ENCODE measurements around the gene PPP4C.

PPP4C gene

DNA sequence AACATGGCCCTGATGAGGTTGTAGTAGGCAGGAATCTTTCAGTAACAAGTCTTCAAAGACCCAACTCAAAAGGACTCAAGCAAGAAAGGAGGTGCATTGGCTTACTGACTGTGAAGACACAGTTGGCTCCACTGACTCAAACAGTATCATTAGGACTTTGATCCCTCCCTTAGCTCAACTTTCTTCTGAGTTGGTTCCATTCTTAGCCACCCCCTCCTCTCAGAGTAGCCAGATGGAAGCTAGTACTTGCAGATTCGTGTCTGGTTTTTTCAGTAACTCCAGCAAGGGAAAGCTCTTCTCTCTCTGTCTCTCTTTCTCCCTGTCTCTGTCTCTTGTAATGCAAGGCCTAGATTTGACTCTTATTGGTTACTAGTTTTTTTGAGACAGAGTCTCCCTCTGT is 52.2 kb downstream of the PPP4C start:
- Histone ChIP-seq H3K9me3 (ENCODE audit: control insufficient read depth, low read length) (no peaks in the 10 kb centered on the region), H3K9ac (ENCODE audit: low read length) (no peak overlapping the region), H3K4me1 (ENCODE audit: control insufficient read depth, insufficient read depth, low read length) (peaks cover 13% of the 10 kb centered on the region), H3K27me3 (ENCODE audit: control insufficient read depth, insufficient read depth, low read length) (no peaks in the 10 kb centered on the region), H3K4me3 (ENCODE audit: low read length) (no peak overlapping the region), H3K36me3 (ENCODE audit: control insufficient read depth, insufficient read depth, low read length) (no peaks in the 10 kb centered on the region)

DNA sequence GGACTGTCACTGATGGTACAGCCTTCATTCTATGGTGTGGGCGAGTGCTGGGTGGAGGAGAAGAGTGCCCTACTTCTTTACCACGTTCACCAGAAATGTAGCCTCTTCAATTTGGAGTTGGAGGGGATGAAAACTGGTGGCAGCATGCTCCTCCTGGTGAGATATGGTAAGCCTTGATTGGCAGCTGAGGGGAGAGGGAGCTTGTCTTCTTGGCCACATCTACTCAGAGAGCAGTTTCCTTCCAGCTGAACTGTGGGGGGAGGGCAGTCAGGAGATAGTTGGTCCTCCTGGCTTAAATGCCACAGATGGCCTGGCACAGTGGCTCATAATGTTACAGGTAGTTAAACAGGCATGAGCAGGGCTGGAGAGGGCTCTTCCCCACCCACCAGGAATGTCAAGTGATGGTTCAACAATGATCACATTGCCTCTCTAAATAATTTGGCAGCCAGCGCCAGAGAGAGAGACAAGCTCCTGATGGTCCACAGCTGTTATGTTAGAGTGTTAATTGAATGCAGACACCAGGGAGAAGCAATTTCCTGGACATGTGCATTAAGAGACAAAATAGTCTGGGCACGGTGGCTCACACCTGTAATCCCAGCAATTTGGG is 56.2 kb downstream of the PPP4C start:
- Histone ChIP-seq H3K4me1 (ENCODE audit: control insufficient read depth, insufficient read depth, low read length) (no peaks in the 10 kb centered on the region), H3K27me3 (ENCODE audit: control insufficient read depth, insufficient read depth, low read length) (no peaks in the 10 kb centered on the region), H3K36me3 (ENCODE audit: control insufficient read depth, insufficient read depth, low read length) (no peaks in the 10 kb centered on the region), H3K4me3 (ENCODE audit: low read length) (no peak overlapping the region), H3K9ac (ENCODE audit: low read length) (no peak overlapping the region), H3K9me3 (ENCODE audit: control insufficient read depth, low read length) (no peaks in the 10 kb centered on the region)

DNA sequence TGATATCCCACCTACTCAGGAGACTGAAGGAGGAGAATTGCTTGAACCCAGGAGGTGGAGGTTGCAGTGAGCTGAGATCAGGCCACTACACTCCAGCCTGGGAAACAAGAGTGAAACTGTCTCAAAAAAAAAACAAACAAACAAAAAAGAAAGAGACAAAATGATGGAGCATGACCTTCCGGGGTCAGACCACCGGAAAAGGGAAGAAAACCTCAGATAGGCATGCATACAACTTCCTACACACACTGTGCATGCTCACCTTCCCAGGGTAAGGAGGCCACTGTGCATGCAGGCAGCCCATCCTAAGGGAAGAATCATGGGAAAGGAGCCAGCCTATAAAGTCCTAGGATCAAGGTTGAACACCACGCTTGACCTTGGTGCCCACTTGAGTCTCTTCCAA is 56.8 kb downstream of the PPP4C start:
- Histone ChIP-seq H3K9me3 (ENCODE audit: control insufficient read depth, low read length) (no peaks in the 10 kb centered on the region), H3K4me3 (ENCODE audit: low read length) (no peak overlapping the region), H3K36me3 (ENCODE audit: control insufficient read depth, insufficient read depth, low read length) (no peaks in the 10 kb centered on the region), H3K9ac (ENCODE audit: low read length) (no peak overlapping the region), H3K27me3 (ENCODE audit: control insufficient read depth, insufficient read depth, low read length) (no peaks in the 10 kb centered on the region), H3K4me1 (ENCODE audit: control insufficient read depth, insufficient read depth, low read length) (no peaks in the 10 kb centered on the region)

Measured in mucosa of stomach (tissue), 1 donor.